ENCODE data around the gene DCLK2. TPM values are rescaled to one million over a fixed set of nuclear protein-coding genes. Genes with fewer than 3 reads are reported as not detected.

The DCLK2 gene
- total RNA-seq, 2 donors from 2014 or later = 0.20 to 0.42 TPM

- Mint-ChIP-seq H3K36me3 (ENCODE audit: low read depth) (no peaks in the 10 kb centered on the region), H3K27me3 (ENCODE audit: insufficient read depth) (no peaks in the 10 kb centered on the region), H3K4me3 (no peak overlapping the region), H3K27ac (no peak overlapping the region), H3K9me3 (no peaks in the 10 kb centered on the region), H3K4me1 (peaks cover 9% of the 10 kb centered on the region)
- Histone ChIP-seq H3K27me3 (ENCODE audit: control insufficient read depth, insufficient read depth, low read length, poor library complexity, severe bottlenecking) (no peaks in the 10 kb centered on the region), H3K9ac (ENCODE audit: extremely low read depth, low read length, poor library complexity, severe bottlenecking) (no peak overlapping the region), H3K4me1 (ENCODE audit: control insufficient read depth, insufficient read depth, low read length) (peaks cover 4% of the 10 kb centered on the region), H3K36me3 (ENCODE audit: control insufficient read depth, insufficient read depth, low read length) (no peaks in the 10 kb centered on the region), H3K27ac (ENCODE audit: low read depth, low read length) (no peak overlapping the region), H3K4me3 (ENCODE audit: low read length) (no peak overlapping the region), H3K9me3 (ENCODE audit: control insufficient read depth, low read length) (no peaks in the 10 kb centered on the region)
- TF ChIP-seq CTCF (conservative IDR thresholded peaks at IDR 0.05) = no peak
- peak; percentile 17 for DNase-seq
Observed at GRCh38 chr4:150240011-150240410, 161.8 kb downstream of the DCLK2 start.

GRCh38 chr4:150242820-150243458, 164.7 kb downstream of the DCLK2 start:
- Histone ChIP-seq H3K4me1 (ENCODE audit: control insufficient read depth, insufficient read depth, low read length) (peaks cover 4% of the 10 kb centered on the region), H3K27ac (ENCODE audit: low read depth, low read length) (no peak overlapping the region), H3K9me3 (ENCODE audit: control insufficient read depth, low read length) (no peaks in the 10 kb centered on the region), H3K36me3 (ENCODE audit: control insufficient read depth, insufficient read depth, low read length) (no peaks in the 10 kb centered on the region), H3K27me3 (ENCODE audit: control insufficient read depth, insufficient read depth, low read length, poor library complexity, severe bottlenecking) (no peaks in the 10 kb centered on the region), H3K4me3 (ENCODE audit: low read length) (no peak overlapping the region), H3K9ac (ENCODE audit: extremely low read depth, low read length, poor library complexity, severe bottlenecking) (no peak overlapping the region)
- peak; percentile 84 for DNase-seq
- Mint-ChIP-seq H3K36me3 (ENCODE audit: low read depth) (no peaks in the 10 kb centered on the region), H3K4me3 (no peak overlapping the region), H3K27ac (no peak overlapping the region), H3K9me3 (no peaks in the 10 kb centered on the region), H3K27me3 (ENCODE audit: insufficient read depth) (no peaks in the 10 kb centered on the region), H3K4me1 (peaks cover 18% of the 10 kb centered on the region)
- TF ChIP-seq CTCF (conservative IDR thresholded peaks at IDR 0.05) = peak; percentile 93
- WGBS, 2 experiments (ENCODE audit: insufficient coverage in 1 of 2, insufficient read length in 1 of 2) = 17 to 35% methylated on average over 1 to 4 of the region's 6 CpGs

GRCh38 chr4:150243932-150244331, 165.7 kb downstream of the DCLK2 start:
- no peak overlapping the region for H3K27ac Mint-ChIP-seq
- H3K4me1 ChIP-seq (ENCODE audit: control insufficient read depth, insufficient read depth, low read length) = peaks cover 4% of the 10 kb centered on the region
- H3K4me3 ChIP-seq (ENCODE audit: low read length) = no peak overlapping the region
- H3K9ac ChIP-seq (ENCODE audit: extremely low read depth, low read length, poor library complexity, severe bottlenecking) = no peak overlapping the region
- H3K36me3 Mint-ChIP-seq (ENCODE audit: low read depth) = no peaks in the 10 kb centered on the region
- H3K9me3 Mint-ChIP-seq = no peaks in the 10 kb centered on the region
- H3K27ac ChIP-seq (ENCODE audit: low read depth, low read length) = no peak overlapping the region
- H3K9me3 ChIP-seq (ENCODE audit: control insufficient read depth, low read length) = no peaks in the 10 kb centered on the region
- TF ChIP-seq CTCF (conservative IDR thresholded peaks at IDR 0.05) = no peak
- no peaks in the 10 kb centered on the region for H3K27me3 ChIP-seq (ENCODE audit: control insufficient read depth, insufficient read depth, low read length, poor library complexity, severe bottlenecking)
- no peak overlapping the region for H3K4me3 Mint-ChIP-seq
- DNase-seq = no peak
- H3K27me3 Mint-ChIP-seq (ENCODE audit: insufficient read depth) = no peaks in the 10 kb centered on the region
- H3K4me1 Mint-ChIP-seq = peaks cover 21% of the 10 kb centered on the region
- 80 to 91% methylated on average over 1 to 2 of the region's 2 CpGs for WGBS, 2 experiments (ENCODE audit: insufficient coverage in 1 of 2, insufficient read length in 1 of 2)
- no peaks in the 10 kb centered on the region for H3K36me3 ChIP-seq (ENCODE audit: control insufficient read depth, insufficient read depth, low read length)

All from endodermal cell (in vitro differentiated cells).